OCI-LY7 (cell line): ENCODE measurements around the gene KCNK7. TPM values are rescaled to one million over a fixed set of nuclear protein-coding genes. Genes with fewer than 3 reads are reported as not detected.

Experiments used
- BruUV-seq: library from RNA; stranded (reverse); fragments of 400-500 nt; replicated peaks from 2 replicates; lab custom pipeline; 2021; lab: Mats Ljungman, UMichigan
- CTCF ChIA-PET: fragments of 300-600 bp; sonication (Branson Sonifier 250); formaldehyde crosslinking; loops from one replicate; lab custom pipeline; 2022; ENCODE audit warnings: antibody characterized with exemption; ENCODE audit not compliant: unreplicated experiment; lab: Charles Lee
- POLR2A ChIA-PET: fragments of 300-600 bp; sonication (Branson Sonifier 250); formaldehyde crosslinking; loops from one replicate; lab custom pipeline; 2022; ENCODE audit warnings: antibody characterized with exemption; lab: Charles Lee
- DNase-seq: peaks from one replicate; pipeline ENCODE4 v3.0.0-alpha.2; 2015; ENCODE audit warnings: low spot score
- H2AFZ ChIP-seq: fragments of 200-600 bp; sonication (generic), shearing (Covaris generic); 2 replicates; pipeline ENCODE4 v1.6.1; 2014; ENCODE audit warnings: mild to moderate bottlenecking, antibody characterized with exemption, low read length, moderate library complexity
- H3K27ac ChIP-seq: fragments of 200-600 bp; sonication (generic); 2 replicates; pipeline ENCODE4 v1.5.1; 2014; ENCODE audit warnings: mixed run types, low read depth, mild to moderate bottlenecking, moderate library complexity, low read length, inconsistent platforms; ENCODE audit not compliant: poor library complexity, severe bottlenecking
- H3K36me3 ChIP-seq: fragments of 200-600 bp; sonication (generic); 2 replicates; pipeline ENCODE4 v1.6.1; 2014; ENCODE audit warnings: mild to moderate bottlenecking, antibody characterized with exemption, low read length, moderate library complexity, mixed read lengths; ENCODE audit not compliant: insufficient read depth
- H3K4me1 ChIP-seq: fragments of 200-600 bp; sonication (generic); 2 replicates; pipeline ENCODE4 v1.5.1; 2014; ENCODE audit warnings: mild to moderate bottlenecking, low read length; ENCODE audit not compliant: insufficient read depth, poor library complexity, severe bottlenecking
- H3K4me2 ChIP-seq: fragments of 200-600 bp; sonication (generic); 2 replicates; pipeline ENCODE4 v1.6.1; 2014; ENCODE audit warnings: mild to moderate bottlenecking, low read length
- H3K4me3 ChIP-seq: fragments of 200-600 bp; sonication (generic); 2 replicates; pipeline ENCODE4 v1.5.1; 2014; ENCODE audit warnings: mild to moderate bottlenecking, low read depth, low read length; ENCODE audit not compliant: poor library complexity, severe bottlenecking
- H3K79me2 ChIP-seq: fragments of 200-600 bp; sonication (generic); 2 replicates; pipeline ENCODE4 v1.6.1; 2016; ENCODE audit warnings: low read depth, mild to moderate bottlenecking, low read length, moderate library complexity, mixed read lengths; ENCODE audit not compliant: insufficient read depth
- H3K9me2 ChIP-seq: fragments of 200-600 bp; sonication (generic); 2 replicates; pipeline ENCODE4 v1.6.1; 2016; ENCODE audit warnings: mild to moderate bottlenecking, low read length, mixed read lengths; ENCODE audit not compliant: insufficient read depth
- H3K9me3 ChIP-seq: fragments of 200-600 bp; sonication (generic); 2 replicates; pipeline ENCODE4 v1.6.1; 2014; ENCODE audit warnings: mild to moderate bottlenecking, mixed run types, low read length, mixed read lengths
- H4K20me1 ChIP-seq: fragments of 200-600 bp; sonication (generic); 2 replicates; pipeline ENCODE4 v1.6.1; 2014; ENCODE audit warnings: mild to moderate bottlenecking, antibody characterized with exemption, low read length, moderate library complexity, mixed read lengths; ENCODE audit not compliant: insufficient read depth
- CTCF ChIP-seq: fragments of 200-600 bp; sonication (generic); conservative IDR thresholded peaks from 2 replicates; pipeline ENCODE4 v1.5.1; 2014; ENCODE audit warnings: mild to moderate bottlenecking, antibody characterized with exemption, low read length, moderate library complexity, mixed read lengths
- EZH2phosphoT487 ChIP-seq: fragments of 200-600 bp; sonication (generic); IDR thresholded peaks from 2 replicates; pipeline ENCODE4 v1.6.1; 2018; ENCODE audit warnings: low read depth, borderline replicate concordance, mild to moderate bottlenecking, mixed run types, antibody characterized with exemption, low read length, moderate library complexity, mixed read lengths
- intact Hi-C: fragments of 100-400 bp; cut with micrococcal nuclease; formaldehyde crosslinking; loops from one replicate; pipeline ENCODE4 v1.10.0; 2022; ENCODE audit not compliant: unreplicated experiment
- total RNA-seq, 2 experiments: library from RNA; depleted of rRNA in 1 of 2; stranded (reverse); fragments of >200 nt in 1 of 2; shearing (Covaris generic) in 1 of 2; gene quantifications; 2 replicates each; pipeline ENCODE4 v1.2.3, GENCODE V29; 2014 to 2022

KCNK7 gene
- total RNA-seq, 2 experiments from 2014 or later, result 0.68 to 1.4 TPM

GRCh38 chr11:65630215-65630614 lies 34.6 kb upstream of the KCNK7 start:
- no TSS peak for BruUV-seq
- Histone ChIP-seq H3K27ac (no peak overlapping the region), H3K4me3 (no peak overlapping the region), H4K20me1 (no peaks in the 10 kb centered on the region), H3K9me2 (no peaks in the 10 kb centered on the region), H2AFZ (no peak overlapping the region), H3K9me3 (no peaks in the 10 kb centered on the region), H3K4me1 (no peaks in the 10 kb centered on the region), H3K36me3 (peaks cover 96% of the 10 kb centered on the region), H3K79me2 (no peaks in the 10 kb centered on the region), H3K4me2 (no peak overlapping the region)
- intact Hi-C loops, result no loop called here
- CTCF ChIA-PET, result no interaction called here
- POLR2A ChIA-PET, result no interaction called here
- no peak for TF ChIP-seq EZH2phosphoT487
- no peak for TF ChIP-seq CTCF
- DNase-seq, result no peak

- ChIA-PET POLR2A (no interaction called here), CTCF (no interaction called here)
- Histone ChIP-seq H3K9me3 (no peaks in the 10 kb centered on the region), H3K9me2 (no peaks in the 10 kb centered on the region), H4K20me1 (no peaks in the 10 kb centered on the region), H3K4me3 (no peak overlapping the region), H2AFZ (no peak overlapping the region), H3K27ac (no peak overlapping the region), H3K79me2 (no peaks in the 10 kb centered on the region), H3K36me3 (peaks cover 96% of the 10 kb centered on the region), H3K4me1 (no peaks in the 10 kb centered on the region), H3K4me2 (no peak overlapping the region)
- intact Hi-C loops, result loop anchor here (5.0 kb wide), 1 partner anchor 78 kb away; no protein-coding TSS in a partner anchor
- no peak for DNase-seq
- BruUV-seq, result no TSS peak
- TF ChIP-seq EZH2phosphoT487 (no peak), CTCF (no peak)
Measured at GRCh38 chr11:65629579-65629978, 34.0 kb upstream of the KCNK7 start.

GRCh38 chr11:65627202-65627601 lies 31.6 kb upstream of the KCNK7 start:
- no TSS peak for BruUV-seq
- H3K9me3 ChIP-seq, result no peaks in the 10 kb centered on the region
- H3K36me3 ChIP-seq, result peaks cover 92% of the 10 kb centered on the region
- H3K4me3 ChIP-seq, result no peak overlapping the region
- H3K4me1 ChIP-seq, result no peaks in the 10 kb centered on the region
- no peaks in the 10 kb centered on the region for H4K20me1 ChIP-seq
- intact Hi-C loops, result loop anchor here (5.0 kb wide), 1 partner anchor 80 kb away; no protein-coding TSS in a partner anchor
- H3K9me2 ChIP-seq, result no peaks in the 10 kb centered on the region
- no peak overlapping the region for H2AFZ ChIP-seq
- TF ChIP-seq CTCF (no peak), EZH2phosphoT487 (no peak)
- H3K27ac ChIP-seq, result no peak overlapping the region
- H3K79me2 ChIP-seq, result no peaks in the 10 kb centered on the region
- H3K4me2 ChIP-seq, result no peak overlapping the region
- DNase-seq, result no peak
- ChIA-PET CTCF (interaction anchor here (1.2 kb wide), 1 partner anchor 12 kb away, joined by 5 read pairs; no protein-coding TSS in a partner anchor), POLR2A (no interaction called here)
